ENCODE data around the gene FASTKD1.
"Not testable (repeated sequence)": the region's sequence is repeated elsewhere in the genome, so short reads cannot be mapped to it uniquely, and the experiment has no call there.

The FASTKD1 gene, protein sequence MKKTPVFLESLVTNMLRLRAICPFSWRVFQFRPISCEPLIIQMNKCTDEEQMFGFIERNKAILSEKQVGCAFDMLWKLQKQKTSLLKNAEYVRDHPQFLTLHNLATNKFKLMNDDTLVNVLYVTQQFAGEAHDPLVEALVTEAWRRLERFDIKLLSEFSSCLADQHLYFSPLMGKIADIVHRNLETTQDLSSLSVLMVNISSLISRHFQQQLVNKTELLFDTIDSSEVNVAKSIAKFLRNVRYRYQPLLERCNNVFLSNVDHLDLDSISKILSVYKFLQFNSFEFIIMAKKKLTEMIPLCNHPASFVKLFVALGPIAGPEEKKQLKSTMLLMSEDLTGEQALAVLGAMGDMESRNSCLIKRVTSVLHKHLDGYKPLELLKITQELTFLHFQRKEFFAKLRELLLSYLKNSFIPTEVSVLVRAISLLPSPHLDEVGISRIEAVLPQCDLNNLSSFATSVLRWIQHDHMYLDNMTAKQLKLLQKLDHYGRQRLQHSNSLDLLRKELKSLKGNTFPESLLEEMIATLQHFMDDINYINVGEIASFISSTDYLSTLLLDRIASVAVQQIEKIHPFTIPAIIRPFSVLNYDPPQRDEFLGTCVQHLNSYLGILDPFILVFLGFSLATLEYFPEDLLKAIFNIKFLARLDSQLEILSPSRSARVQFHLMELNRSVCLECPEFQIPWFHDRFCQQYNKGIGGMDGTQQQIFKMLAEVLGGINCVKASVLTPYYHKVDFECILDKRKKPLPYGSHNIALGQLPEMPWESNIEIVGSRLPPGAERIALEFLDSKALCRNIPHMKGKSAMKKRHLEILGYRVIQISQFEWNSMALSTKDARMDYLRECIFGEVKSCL

GRCh38 chr2:169573160-169573973, at the start of gene FASTKD1:
Gene FASTKD1, minus strand, starts transcription at chr2:169573865. Its CDS starts 1,836 bp downstream, at chr2:169572029.
- DNase-seq: peak; percentile 91

- no peak for DNase-seq
Measured at GRCh38 chr2:169623235-169623634, 49.6 kb upstream of the FASTKD1 start.

DNA sequence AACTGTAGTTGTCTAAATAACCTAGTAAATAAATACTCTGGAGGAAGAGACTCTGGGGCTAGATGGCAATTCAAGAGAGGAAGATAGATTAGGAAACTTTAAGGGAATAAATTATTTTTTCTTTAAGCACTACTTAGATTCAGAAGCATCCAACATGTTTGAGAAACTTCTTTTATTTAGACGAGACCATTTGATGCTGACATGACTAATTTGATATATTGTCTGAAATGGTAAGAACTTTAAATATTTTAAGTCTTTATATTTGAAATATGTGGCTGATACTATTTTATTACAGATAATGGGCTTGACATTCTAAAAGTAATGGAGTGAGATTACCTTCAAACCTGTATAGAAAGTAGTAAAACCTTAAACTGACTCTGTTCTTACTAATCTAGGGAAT, 46.8 kb upstream of the FASTKD1 start:
- no peak for DNase-seq

DNA sequence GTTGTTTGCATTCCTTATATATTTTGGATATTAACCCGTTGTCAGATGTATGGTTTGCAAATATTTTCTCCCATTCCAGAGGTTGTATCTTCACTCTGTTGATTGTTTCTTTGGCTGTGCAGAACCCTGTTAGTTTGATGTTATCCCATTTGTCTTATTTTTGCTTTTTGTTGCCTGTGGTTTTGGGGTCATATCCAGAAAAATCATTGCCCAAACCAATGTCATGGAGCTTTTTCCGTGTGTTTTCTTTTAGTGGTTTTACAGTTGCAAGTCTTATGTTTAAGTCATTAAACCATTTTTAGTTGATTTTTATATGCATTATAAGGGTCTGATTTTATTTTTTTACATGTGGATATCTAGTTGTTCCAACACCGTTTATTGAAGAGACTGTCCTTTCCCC, 46.3 kb upstream of the FASTKD1 start:
- DNase-seq: no peak

DNA sequence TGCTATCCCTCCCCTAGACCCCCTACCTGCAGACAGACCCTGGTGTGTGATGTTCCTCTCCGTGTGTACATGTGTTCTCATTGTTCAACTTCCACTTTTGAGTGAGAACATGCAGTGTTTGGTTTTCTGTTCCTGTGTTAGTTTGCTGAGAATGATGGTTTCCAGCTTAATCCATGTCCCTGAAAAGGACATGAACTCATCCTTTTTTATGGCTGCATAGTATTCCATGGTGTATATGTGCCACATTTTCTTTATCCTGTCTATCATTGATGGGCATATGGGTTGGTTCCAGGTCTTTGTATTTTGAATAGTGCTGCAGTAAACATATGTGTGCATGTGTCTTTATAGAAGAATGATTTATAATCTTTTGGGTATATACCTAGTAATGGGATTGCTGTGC, 42.3 kb upstream of the FASTKD1 start:
- DNase-seq: not testable (repeated sequence)

GRCh38 chr2:169613876-169614275, 40.2 kb upstream of the FASTKD1 start:
- no peak for DNase-seq

- no peak for DNase-seq
Measured at GRCh38 chr2:169609264-169609663, 35.6 kb upstream of the FASTKD1 start.

DNA sequence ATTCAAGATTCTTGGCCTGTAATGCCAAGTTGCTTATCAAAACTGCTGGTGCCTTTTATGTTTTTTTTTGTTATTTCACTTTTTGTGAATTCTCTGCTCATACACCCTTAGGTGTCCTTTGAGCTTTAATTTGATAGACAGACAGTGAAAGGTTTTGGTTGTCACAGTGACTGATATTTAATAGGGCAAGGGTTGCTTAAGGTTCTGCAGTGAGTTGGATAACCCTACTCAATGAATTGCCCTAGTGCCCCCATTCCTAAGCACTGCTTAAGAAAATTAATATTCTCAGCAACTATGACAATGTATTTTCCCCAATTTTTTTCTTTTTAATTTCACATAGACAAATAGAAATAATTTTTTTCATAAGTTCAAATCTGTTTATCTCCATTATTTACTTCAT, 25.9 kb upstream of the FASTKD1 start:
- no peak for DNase-seq

DNA sequence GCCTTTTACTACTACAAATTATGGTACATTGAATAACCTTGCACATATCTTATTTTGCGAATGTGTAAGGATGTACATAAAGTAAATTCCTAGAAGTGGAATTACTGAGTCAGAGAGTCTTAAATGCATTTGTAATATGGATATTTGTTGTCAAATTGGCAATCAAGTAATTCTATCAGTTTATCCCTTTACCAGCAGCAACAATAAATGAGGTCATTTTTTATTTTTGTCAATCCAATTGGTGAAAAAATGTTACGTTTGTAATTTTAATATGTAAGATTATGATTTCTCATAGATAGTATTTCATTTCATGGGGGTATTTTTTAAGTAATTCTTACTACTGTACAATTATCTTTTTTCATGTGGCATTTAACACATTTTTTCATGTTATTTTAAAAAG, 25.3 kb upstream of the FASTKD1 start:
- no peak for DNase-seq

- not testable (repeated sequence) for DNase-seq
Measured at GRCh38 chr2:169596546-169596945, 22.9 kb upstream of the FASTKD1 start.

DNA sequence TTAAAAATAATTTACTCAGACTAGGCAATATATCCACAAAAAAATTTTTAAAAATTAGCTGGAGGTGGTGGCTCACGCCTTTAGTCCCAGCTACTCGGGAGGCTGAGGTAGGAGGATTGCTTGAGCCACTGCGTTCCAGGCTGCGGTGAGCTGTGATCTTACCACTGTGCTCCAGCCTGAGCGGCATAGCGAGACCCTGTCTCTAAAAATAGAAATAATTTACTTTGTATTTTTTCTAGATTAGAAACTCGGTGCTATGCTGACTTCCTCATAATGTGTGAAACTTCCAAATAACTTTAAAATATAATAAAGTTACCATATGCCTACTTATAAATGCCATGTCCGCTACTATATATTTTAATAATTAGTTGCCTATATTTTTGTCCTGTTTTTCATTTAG, 17.1 kb upstream of the FASTKD1 start:
- no peak for DNase-seq

DNA sequence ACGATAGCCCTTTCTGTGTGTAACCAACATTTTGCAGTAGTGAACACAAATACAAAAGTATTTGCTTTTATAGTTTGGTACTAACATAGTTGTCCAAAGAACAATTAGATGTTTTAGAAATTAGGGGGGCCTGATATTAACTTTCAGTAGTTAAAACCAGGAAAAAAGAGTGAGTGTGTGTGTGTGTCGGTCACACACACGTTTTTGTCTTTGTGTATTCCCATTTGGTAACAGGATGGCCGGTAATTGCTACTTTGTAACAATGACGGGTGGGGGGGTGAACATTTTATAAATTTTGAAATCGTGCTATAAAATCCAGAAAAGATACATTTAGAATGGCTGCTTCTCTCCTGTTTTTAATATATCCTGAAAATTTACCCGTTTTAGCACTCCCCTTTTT, 12.0 kb upstream of the FASTKD1 start:
- DNase-seq: no peak

GRCh38 chr2:169584005-169584877, 10.6 kb upstream of the FASTKD1 start, which contains the start of gene PPIG:
Gene PPIG, plus strand, starts transcription at chr2:169584351. Its CDS starts 19,691 bp downstream, at chr2:169604042.
- DNase-seq: peak; percentile 88 to 89

GRCh38 chr2:169583518-169583917, 9.9 kb upstream of the FASTKD1 start:
- no peak for DNase-seq

- DNase-seq: not testable (repeated sequence)
Measured at GRCh38 chr2:169582552-169583266, 9.0 kb upstream of the FASTKD1 start.

- no peak for DNase-seq
Measured at GRCh38 chr2:169579044-169579443, 5.4 kb upstream of the FASTKD1 start.

DNA sequence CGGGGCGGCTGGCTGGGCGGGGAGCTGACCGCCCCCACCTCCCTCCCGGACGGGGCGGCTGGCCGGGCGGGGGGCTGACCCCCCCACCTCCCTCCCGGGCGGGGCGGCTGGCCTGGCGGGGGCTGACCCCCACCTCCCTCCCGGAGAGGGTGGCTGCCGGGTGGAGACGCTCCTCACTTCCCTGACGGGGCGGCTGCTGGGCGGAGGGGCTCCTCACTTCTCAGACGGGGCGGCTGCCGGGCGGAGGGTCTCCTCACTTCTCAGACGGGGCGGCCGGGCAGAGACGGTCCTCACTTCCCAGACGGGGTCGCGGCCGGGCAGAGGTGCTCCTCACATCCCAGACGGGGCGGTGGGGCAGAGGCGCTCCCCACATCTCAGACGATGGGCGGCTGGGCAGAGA, 1.6 kb upstream of the FASTKD1 start:
- DNase-seq: not testable (repeated sequence)

GRCh38 chr2:169574539-169574938, 874 bp upstream of the FASTKD1 start:
- DNase-seq: not testable (repeated sequence)

DNA sequence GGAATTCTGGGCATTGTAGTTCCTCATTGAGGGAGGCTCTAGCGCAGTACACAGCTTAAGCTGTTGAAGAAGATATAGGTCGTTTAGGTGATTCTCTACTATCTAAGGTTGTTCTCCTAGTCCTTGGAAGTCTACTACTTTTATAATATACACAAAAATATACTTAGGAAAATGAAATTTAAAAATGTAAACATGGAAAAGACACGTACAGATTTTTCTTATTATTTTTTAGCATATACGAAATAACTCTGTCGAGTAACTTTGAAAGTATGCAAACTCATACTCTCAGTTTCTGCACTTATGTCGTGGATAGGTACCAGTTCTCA, 272 bp upstream of the FASTKD1 start:
- DNase-seq: no peak

- no peak for DNase-seq
Measured at GRCh38 chr2:169572821-169573159, 875 bp downstream of the FASTKD1 start.

DNA sequence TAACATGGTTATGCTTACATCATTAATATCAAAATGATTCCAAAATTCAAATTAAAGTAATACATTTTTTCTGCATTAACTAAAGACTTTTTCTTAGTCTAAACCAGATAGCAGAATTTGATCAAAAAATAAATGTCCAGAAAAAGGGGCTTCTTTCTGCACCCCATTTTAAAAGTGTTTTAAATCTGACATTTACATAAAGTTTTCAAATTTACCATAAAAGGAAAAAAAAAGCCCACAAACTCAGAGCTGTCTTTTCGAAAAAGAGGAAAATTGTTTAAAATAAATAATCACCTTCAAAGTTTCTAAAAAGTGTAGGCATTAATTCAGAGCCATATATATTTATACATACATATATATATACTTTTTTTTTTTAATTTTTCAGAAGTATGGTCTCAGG, 1.5 kb downstream of the FASTKD1 start:
- DNase-seq: no peak

DNA sequence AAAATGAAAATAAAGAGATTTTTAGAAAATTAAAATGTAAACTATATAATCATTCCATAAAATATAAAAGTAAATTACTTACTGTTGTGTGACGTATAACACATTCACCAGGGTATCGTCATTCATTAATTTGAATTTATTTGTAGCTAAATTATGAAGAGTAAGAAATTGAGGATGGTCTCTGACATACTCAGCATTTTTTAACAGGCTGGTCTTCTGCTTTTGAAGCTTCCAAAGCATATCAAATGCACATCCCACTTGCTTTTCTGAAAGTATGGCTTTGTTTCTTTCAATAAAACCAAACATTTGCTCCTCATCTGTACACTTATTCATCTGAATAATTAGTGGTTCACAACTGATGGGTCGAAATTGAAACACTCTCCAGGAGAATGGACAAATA, 2.1 kb downstream of the FASTKD1 start:
- no peak for DNase-seq
